ENCODE measurements around the gene HS6ST1. TPM values are rescaled to one million over a fixed set of nuclear protein-coding genes. Genes with fewer than 3 reads are reported as not detected.

The HS6ST1 gene
- total and polyA plus RNA-seq, 10 donors, result 7.2 to 99.5 (median 57.0) TPM

DNA sequence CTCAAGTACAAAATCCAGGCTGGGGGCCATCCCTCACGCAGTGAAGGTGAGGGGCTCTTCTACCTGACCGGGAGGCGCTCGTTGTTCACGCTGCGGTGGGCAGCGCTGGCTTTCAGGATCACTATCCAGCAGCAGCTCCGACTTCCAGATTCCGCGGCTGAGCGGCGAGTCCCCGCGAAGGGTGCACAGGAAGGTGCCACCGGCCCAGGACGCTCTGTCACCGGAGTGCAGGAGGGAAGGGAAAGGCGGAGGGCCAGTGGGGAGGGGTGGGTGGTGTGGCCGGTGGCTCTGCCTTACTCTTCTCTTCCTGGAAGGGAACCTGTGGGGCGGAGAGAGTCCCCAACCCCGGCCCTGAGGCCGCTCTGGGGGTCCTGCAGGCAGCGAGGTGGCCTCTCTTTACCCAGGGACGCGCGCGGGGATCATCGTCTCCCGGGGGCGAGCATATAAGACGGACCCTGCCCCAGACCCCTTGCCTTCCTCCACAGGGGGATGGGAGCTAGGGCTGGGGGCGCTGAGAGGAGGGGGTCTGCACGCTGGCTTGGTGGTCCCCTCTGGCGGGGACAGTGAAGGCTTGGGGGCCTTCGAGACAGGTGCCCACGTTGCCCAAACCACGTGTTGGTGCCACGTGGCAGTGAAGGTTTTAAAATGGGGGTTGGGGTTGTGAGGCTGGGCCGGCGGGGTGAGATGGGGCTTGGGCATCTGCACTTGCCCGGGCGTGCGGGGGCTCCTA is 26.9 kb upstream of the HS6ST1 start:
- intact Hi-C loops (cut with DNase I; ENCODE audit: low total_unique reads), result no loop called here
- Histone ChIP-seq H3K4me1 (peaks cover 0 to 21% (median 14%) of the 10 kb centered on the region in 6 donors), H3K27ac (no peak overlapping the region), H3K4me3 (no peak overlapping the region), H3K27me3 (replicated peaks in 1 of 7) (no peaks in the 10 kb centered on the region), H3K9me3 (peaks cover 0 to 15% (median 10%) of the 10 kb centered on the region in 8 donors), H3K36me3 (no peaks in the 10 kb centered on the region)
- WGBS, 5 donors, result 91 to 96% (median 95%) methylated on average over 36 to 43 of the region's 43 CpGs
- peak; percentile 73 for DNase-seq
- no peak for TF ChIP-seq POLR2AphosphoS5 (IDR thresholded peaks at IDR 0.05)
- TF ChIP-seq CTCF (IDR thresholded peaks at IDR 0.05 in 8 of 11, conservative IDR thresholded peaks at IDR 0.05 in 3 of 11), result no peak
- no peak for TF ChIP-seq POLR2A (IDR thresholded peaks at IDR 0.05)

DNA sequence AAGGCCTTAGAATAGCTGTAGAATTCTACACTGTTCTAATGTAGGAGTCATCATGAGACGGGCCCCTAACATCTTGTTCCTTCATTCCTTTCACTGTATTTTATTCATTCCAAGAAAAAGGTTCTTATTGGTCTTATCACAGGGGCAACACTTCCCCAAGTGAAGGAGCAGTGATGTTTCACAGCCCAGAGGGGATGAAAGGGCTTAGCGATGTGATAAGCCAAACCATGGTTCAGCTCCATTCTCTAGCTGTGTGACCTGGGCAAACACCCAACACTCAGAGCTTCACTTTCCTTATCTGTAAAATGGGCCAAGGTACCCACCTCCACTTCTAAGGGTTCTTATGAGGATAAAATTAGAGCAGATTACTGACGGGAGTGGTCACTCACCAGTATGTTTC is 25.4 kb upstream of the HS6ST1 start:
- Histone ChIP-seq H3K4me1 (peaks cover 0 to 21% (median 14%) of the 10 kb centered on the region in 6 donors), H3K27ac (no peak overlapping the region), H3K4me3 (no peak overlapping the region), H3K9me3 (peaks cover 0 to 11% (median 6%) of the 10 kb centered on the region in 8 donors), H3K36me3 (no peaks in the 10 kb centered on the region), H3K27me3 (replicated peaks in 1 of 7) (no peaks in the 10 kb centered on the region)
- no peak for DNase-seq
- intact Hi-C loops (cut with DNase I; ENCODE audit: low total_unique reads), result no loop called here
- TF ChIP-seq CTCF (IDR thresholded peaks at IDR 0.05 in 8 of 11, conservative IDR thresholded peaks at IDR 0.05 in 3 of 11), result no peak
- no peak for TF ChIP-seq POLR2AphosphoS5 (IDR thresholded peaks at IDR 0.05)
- TF ChIP-seq POLR2A (IDR thresholded peaks at IDR 0.05), result no peak
- 83 to 100% (median 94%) methylated on average over 3 of the region's 3 CpGs for WGBS, 5 donors

DNA sequence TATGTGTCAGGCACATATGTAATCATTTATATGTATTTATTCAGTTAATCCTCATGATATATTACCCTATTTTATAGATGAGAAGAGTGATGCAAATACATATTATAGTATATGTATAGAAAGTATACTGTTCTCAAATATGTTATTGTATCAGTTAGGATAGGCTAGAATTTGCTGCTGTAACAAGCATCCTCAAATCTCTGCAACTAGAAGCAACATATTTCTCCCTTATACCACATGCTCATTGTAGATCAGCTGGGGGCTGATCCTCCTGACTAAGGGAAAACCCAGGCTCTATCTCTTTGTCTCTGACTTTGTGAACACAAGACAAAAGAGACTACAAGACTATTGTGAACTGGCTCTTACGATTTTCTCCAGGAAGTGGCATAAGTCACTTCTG is 24.8 kb upstream of the HS6ST1 start:
- H3K9me3 ChIP-seq, result peaks cover 0 to 11% (median 6%) of the 10 kb centered on the region in 8 donors
- no peaks in the 10 kb centered on the region for H3K36me3 ChIP-seq
- peaks cover 0 to 18% (median 11%) of the 10 kb centered on the region in 6 donors for H3K4me1 ChIP-seq
- no peaks in the 10 kb centered on the region for H3K27me3 ChIP-seq (replicated peaks in 1 of 7)
- 57 to 82% (median 68%) methylated on average over 1 of the region's 1 CpG for WGBS, 5 donors
- DNase-seq, result no peak
- no peak overlapping the region for H3K4me3 ChIP-seq
- TF ChIP-seq POLR2AphosphoS5 (IDR thresholded peaks at IDR 0.05) (no peak), CTCF (IDR thresholded peaks at IDR 0.05 in 8 of 11, conservative IDR thresholded peaks at IDR 0.05 in 3 of 11) (no peak), POLR2A (IDR thresholded peaks at IDR 0.05) (no peak)
- H3K27ac ChIP-seq, result no peak overlapping the region
- intact Hi-C loops (cut with DNase I; ENCODE audit: low total_unique reads), result no loop called here

DNA sequence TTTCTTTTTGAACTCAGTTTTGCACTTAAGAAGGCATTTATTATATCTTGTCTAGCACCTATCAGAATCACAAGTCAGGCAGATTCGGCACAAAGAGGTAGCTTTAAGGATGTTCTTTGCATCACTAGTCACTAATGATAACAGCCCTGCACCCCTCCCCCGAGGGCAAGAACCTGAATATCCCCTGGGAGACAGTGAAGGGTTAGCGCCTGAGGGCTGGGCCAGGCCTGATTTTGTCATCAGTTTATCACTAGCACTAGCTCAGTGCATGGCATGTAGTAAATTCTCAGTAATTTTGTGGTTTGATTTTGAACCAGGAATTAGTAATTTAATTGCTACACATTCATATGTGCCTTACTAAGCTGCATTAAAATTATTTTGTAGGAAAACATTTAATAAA is 23.9 kb upstream of the HS6ST1 start:
- no peak overlapping the region for H3K4me3 ChIP-seq
- H3K9me3 ChIP-seq, result peaks cover 0 to 16% (median 6%) of the 10 kb centered on the region in 8 donors
- intact Hi-C loops (cut with DNase I; ENCODE audit: low total_unique reads), result no loop called here
- DNase-seq, result no peak
- no peaks in the 10 kb centered on the region for H3K27me3 ChIP-seq (replicated peaks in 1 of 7)
- no peaks in the 10 kb centered on the region for H3K36me3 ChIP-seq
- WGBS, 5 donors, result 66 to 90% (median 75%) methylated on average over 3 of the region's 3 CpGs
- no peak overlapping the region for H3K27ac ChIP-seq
- TF ChIP-seq CTCF (IDR thresholded peaks at IDR 0.05 in 8 of 11, conservative IDR thresholded peaks at IDR 0.05 in 3 of 11) (no peak), POLR2A (IDR thresholded peaks at IDR 0.05) (no peak), POLR2AphosphoS5 (IDR thresholded peaks at IDR 0.05) (no peak)
- peaks cover 0 to 9% (median 2%) of the 10 kb centered on the region in 6 donors for H3K4me1 ChIP-seq

All from spleen (tissue), 11 donors.